ENCODE measurements around the gene APOOL. TPM values are rescaled to one million over a fixed set of nuclear protein-coding genes. Genes with fewer than 3 reads are reported as not detected.
"Not testable (repeated sequence)": the region's sequence is repeated elsewhere in the genome, so short reads cannot be mapped to it uniquely, and the experiment has no call there.

Gene APOOL, protein sequence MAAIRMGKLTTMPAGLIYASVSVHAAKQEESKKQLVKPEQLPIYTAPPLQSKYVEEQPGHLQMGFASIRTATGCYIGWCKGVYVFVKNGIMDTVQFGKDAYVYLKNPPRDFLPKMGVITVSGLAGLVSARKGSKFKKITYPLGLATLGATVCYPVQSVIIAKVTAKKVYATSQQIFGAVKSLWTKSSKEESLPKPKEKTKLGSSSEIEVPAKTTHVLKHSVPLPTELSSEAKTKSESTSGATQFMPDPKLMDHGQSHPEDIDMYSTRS
- 10 to 100 TPM; 16.6 to 18.4 TPM for total RNA-seq

- no peaks in the 10 kb centered on the region for H3K9me3 Mint-ChIP-seq
- peak within 1 kb of the TSS; percentile 65 for H3K27ac Mint-ChIP-seq
- ChIA-PET POLR2A (no interaction called here), CTCF (no interaction called here)
- H3K27me3 Mint-ChIP-seq = no peaks in the 10 kb centered on the region
- DNase-seq = peak; percentile 89
- no peaks in the 10 kb centered on the region for H3K36me3 Mint-ChIP-seq
- peak within 1 kb of the TSS; percentile 78 for H3K4me3 Mint-ChIP-seq
- H3K4me1 Mint-ChIP-seq (ENCODE audit: low read depth) = peaks cover 9% of the 10 kb centered on the region
- intact Hi-C loops (cut with micrococcal nuclease) = loop anchor here (5.0 kb wide), 2 partner anchors 501 to 1044 kb away; partner anchors contain the start of genes CHM and HDX
These were observed at the start of gene APOOL for GRCh38 chrX:85003655-85004244. TSS of gene APOOL (plus strand) at chrX:85003877. CDS start at chrX:85003913, 36 bp downstream.

DNA sequence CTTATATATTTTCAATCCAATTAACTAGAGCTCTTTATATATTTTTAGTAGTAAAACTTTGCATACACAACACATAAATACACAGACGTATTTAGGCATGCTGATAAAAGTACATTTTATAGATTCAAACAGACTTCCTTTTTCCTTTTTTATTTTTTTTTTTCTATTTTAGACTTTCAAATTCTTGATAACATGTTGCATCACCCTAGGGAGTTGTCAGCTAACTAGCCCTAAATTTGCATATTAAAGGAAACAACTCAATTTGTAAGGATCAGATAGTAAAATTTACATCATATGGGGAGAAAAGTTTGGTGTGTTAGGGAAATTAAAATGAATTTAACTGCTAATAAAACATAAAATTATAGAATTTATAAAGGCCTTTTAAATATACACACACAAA is 47.4 kb upstream of the APOOL start:
- Mint-ChIP-seq H3K4me1 (ENCODE audit: low read depth) (no peaks in the 10 kb centered on the region), H3K27me3 (no peaks in the 10 kb centered on the region), H3K9me3 (no peaks in the 10 kb centered on the region), H3K4me3 (no peak overlapping the region), H3K36me3 (no peaks in the 10 kb centered on the region), H3K27ac (no peak overlapping the region)
- intact Hi-C loops (cut with micrococcal nuclease) = no loop called here
- ChIA-PET CTCF (no interaction called here), POLR2A (no interaction called here)
- no peak for DNase-seq

DNA sequence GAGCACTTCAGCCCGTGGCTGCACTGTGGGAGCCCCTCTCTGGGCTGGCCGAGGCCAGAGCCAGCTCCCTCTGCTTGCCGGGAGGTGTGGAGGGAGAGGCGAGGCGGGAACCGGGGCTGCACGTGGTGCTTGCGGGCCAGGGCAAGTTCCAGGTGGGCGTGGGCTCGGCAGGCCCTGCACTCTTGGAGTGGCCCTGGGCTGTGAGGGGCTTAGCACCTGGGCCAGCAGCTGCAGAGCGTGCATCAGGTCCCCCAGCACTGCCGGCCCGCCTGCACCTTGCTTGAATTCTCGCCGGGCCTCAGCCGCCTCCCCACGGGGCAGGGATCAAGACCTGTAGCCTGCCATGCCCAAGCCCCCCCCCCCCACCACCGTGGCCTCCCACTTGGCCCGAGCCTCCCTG is 28.9 kb upstream of the APOOL start:
- ChIA-PET CTCF (no interaction called here), POLR2A (no interaction called here)
- Mint-ChIP-seq H3K4me1 (ENCODE audit: low read depth) (no peaks in the 10 kb centered on the region), H3K4me3 (no peak overlapping the region), H3K27me3 (no peaks in the 10 kb centered on the region), H3K36me3 (no peaks in the 10 kb centered on the region), H3K9me3 (peaks cover 5% of the 10 kb centered on the region), H3K27ac (no peak overlapping the region)
- DNase-seq = no peak
- intact Hi-C loops (cut with micrococcal nuclease) = no loop called here

GRCh38 chrX:84991739-84992138 is 11.9 kb upstream of the APOOL start:
- CTCF ChIA-PET; H3K9me3 Mint-ChIP-seq; DNase-seq; POLR2A ChIA-PET; H3K27ac Mint-ChIP-seq; H3K4me3 Mint-ChIP-seq; H3K36me3 Mint-ChIP-seq; intact Hi-C loops (cut with micrococcal nuclease); H3K4me1 Mint-ChIP-seq (ENCODE audit: low read depth); H3K27me3 Mint-ChIP-seq: not testable (repeated sequence)

DNA sequence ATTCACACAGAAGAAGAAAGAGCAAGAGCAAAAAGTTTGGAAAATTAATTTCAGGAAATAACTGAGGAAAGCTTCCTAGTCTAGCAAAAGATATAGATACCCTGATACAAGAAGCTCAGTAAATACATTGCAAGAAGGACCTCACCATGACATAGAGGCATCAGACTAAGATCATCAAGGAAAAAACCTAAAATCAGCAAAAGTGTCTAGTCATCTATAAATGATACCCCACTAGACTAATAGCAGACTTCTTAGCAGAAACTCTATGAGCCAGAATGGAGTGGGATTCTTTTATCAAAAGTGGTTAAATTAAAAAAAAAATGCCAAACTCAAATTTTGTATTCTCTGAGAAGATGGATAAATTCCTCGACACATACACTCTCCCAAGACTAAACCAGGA is 10.5 kb upstream of the APOOL start:
- no peaks in the 10 kb centered on the region for H3K9me3 Mint-ChIP-seq
- ChIA-PET POLR2A (no interaction called here), CTCF (no interaction called here)
- intact Hi-C loops (cut with micrococcal nuclease) = no loop called here
- H3K27me3 Mint-ChIP-seq = peaks cover 3% of the 10 kb centered on the region
- DNase-seq = no peak
- H3K4me1 Mint-ChIP-seq (ENCODE audit: low read depth) = no peaks in the 10 kb centered on the region
- no peaks in the 10 kb centered on the region for H3K36me3 Mint-ChIP-seq
- H3K4me3 Mint-ChIP-seq = no peak overlapping the region
- no peak overlapping the region for H3K27ac Mint-ChIP-seq

DNA sequence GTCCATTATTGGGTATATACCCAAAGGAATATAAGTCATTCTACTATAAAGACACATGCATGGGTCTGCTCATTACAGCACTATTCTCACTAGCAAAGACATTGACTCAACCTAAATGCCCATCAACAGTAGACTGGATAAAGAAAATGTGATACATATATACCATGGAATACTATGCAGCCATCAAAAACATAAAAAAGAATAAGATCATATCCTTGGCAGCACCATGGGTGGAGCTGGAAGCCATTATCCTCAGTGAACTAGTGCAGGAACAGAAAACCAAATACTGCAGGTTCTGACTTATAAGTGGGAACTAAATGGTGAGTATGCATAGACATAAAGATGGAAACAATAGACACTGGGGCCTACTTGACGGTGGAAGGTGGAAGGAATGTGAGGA is 2.3 kb upstream of the APOOL start:
- ChIA-PET POLR2A (no interaction called here), CTCF (no interaction called here)
- intact Hi-C loops (cut with micrococcal nuclease) = loop anchor here (5.0 kb wide), 2 partner anchors 499 to 1046 kb away; partner anchors contain the start of genes CHM and HDX
- Mint-ChIP-seq H3K4me1 (ENCODE audit: low read depth) (peaks cover 9% of the 10 kb centered on the region), H3K4me3 (no peak overlapping the region), H3K36me3 (no peaks in the 10 kb centered on the region), H3K27me3 (no peaks in the 10 kb centered on the region), H3K27ac (no peak overlapping the region), H3K9me3 (no peaks in the 10 kb centered on the region)
- no peak for DNase-seq

DNA sequence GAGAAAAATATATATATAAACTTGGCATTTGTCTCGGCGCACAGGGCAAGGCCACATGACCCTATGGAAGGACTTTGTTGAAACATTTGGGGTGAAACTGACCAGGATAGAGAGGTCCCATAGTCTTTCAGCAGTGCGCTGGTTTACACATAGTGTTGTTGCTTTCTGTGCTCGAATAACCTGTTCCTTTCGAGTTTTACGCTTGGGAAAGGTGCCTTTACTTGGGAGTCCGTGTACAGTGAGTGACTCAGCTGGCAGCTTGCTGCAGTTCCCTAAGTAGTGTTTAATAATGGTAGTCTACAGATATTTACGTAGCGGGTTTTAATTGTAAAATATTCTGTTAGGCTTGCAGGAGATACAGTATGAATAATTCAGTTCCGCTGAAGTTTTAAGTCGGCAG is 578 bp downstream of the APOOL start:
- ChIA-PET CTCF (no interaction called here), POLR2A (no interaction called here)
- H3K4me1 Mint-ChIP-seq (ENCODE audit: low read depth) = peaks cover 9% of the 10 kb centered on the region
- intact Hi-C loops (cut with micrococcal nuclease) = loop anchor here (5.0 kb wide), 2 partner anchors 502 to 1043 kb away; partner anchors contain the start of genes CHM and HDX
- DNase-seq = no peak
- no peak overlapping the region for H3K27ac Mint-ChIP-seq
- no peaks in the 10 kb centered on the region for H3K9me3 Mint-ChIP-seq
- H3K4me3 Mint-ChIP-seq = peak overlapping the region; percentile 78
- no peaks in the 10 kb centered on the region for H3K27me3 Mint-ChIP-seq
- H3K36me3 Mint-ChIP-seq = no peaks in the 10 kb centered on the region

GRCh38 chrX:85012098-85012497 is 8.4 kb downstream of the APOOL start:
- Mint-ChIP-seq H3K27ac (no peak overlapping the region), H3K9me3 (no peaks in the 10 kb centered on the region), H3K27me3 (no peaks in the 10 kb centered on the region), H3K4me1 (ENCODE audit: low read depth) (peaks cover 10% of the 10 kb centered on the region), H3K36me3 (peaks cover 7% of the 10 kb centered on the region), H3K4me3 (no peak overlapping the region)
- no peak for DNase-seq
- POLR2A ChIA-PET = no interaction called here
- CTCF ChIA-PET = no interaction called here
- intact Hi-C loops (cut with micrococcal nuclease) = no loop called here

GRCh38 chrX:85015351-85015750 is 11.7 kb downstream of the APOOL start:
- intact Hi-C loops (cut with micrococcal nuclease); H3K27ac Mint-ChIP-seq; H3K4me3 Mint-ChIP-seq; H3K27me3 Mint-ChIP-seq; H3K4me1 Mint-ChIP-seq (ENCODE audit: low read depth); H3K9me3 Mint-ChIP-seq; POLR2A ChIA-PET; CTCF ChIA-PET; DNase-seq: not testable (repeated sequence)
- H3K36me3 Mint-ChIP-seq = peaks cover 17% of the 10 kb centered on the region

GRCh38 chrX:85017721-85018120 is 14.0 kb downstream of the APOOL start:
- intact Hi-C loops (cut with micrococcal nuclease) = no loop called here
- Mint-ChIP-seq H3K36me3 (peaks cover 22% of the 10 kb centered on the region), H3K9me3 (peaks cover 9% of the 10 kb centered on the region), H3K27me3 (no peaks in the 10 kb centered on the region), H3K27ac (no peak overlapping the region), H3K4me1 (ENCODE audit: low read depth) (peaks cover 2% of the 10 kb centered on the region), H3K4me3 (no peak overlapping the region)
- no peak for DNase-seq
- CTCF ChIA-PET = no interaction called here
- POLR2A ChIA-PET = no interaction called here

DNA sequence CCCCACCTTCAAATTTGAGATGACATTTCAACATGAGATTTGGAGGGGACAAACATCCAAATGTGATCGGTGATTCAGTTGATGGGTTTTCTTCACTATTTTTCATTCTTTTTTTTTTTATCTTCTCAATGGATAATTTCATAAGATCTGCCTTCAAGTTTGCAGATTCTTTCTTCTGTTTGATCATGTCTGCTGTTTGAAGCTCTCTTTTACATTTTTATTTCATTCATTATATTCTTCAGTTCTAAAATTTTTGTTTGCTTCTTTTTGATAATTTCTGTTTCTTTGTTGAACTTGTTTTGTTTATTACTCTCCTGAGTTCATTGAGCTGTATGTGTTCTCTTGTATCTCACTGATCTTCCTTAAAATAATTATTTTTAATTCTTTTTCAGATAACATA is 14.8 kb downstream of the APOOL start:
- no peak for DNase-seq
- Mint-ChIP-seq H3K36me3 (peaks cover 22% of the 10 kb centered on the region), H3K4me1 (ENCODE audit: low read depth) (no peaks in the 10 kb centered on the region), H3K4me3 (no peak overlapping the region), H3K9me3 (peaks cover 9% of the 10 kb centered on the region), H3K27me3 (no peaks in the 10 kb centered on the region), H3K27ac (no peak overlapping the region)
- intact Hi-C loops (cut with micrococcal nuclease) = no loop called here
- CTCF ChIA-PET = no interaction called here
- POLR2A ChIA-PET = no interaction called here

DNA sequence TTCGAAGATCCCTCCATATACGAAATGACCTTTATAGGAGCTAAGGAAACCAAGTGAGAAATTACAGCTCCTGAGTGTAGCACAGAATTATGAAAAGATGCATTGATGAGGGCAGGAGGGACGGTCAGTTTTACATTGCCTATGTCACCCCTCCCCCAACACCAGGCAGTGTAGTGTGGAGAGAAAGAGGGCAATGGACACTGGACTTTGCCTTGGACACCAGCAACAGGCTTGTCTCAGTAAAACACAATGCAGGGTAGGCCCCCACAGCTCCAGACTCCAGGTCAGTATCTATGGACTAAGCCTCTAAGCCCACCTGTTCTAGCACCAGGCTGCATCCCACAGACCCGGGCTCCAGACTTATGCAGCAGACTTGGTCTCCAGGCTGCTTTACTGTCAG is 16.5 kb downstream of the APOOL start:
- Mint-ChIP-seq H3K27me3 (no peaks in the 10 kb centered on the region), H3K4me1 (ENCODE audit: low read depth) (no peaks in the 10 kb centered on the region), H3K4me3 (no peak overlapping the region), H3K27ac (no peak overlapping the region), H3K36me3 (peaks cover 22% of the 10 kb centered on the region), H3K9me3 (peaks cover 9% of the 10 kb centered on the region)
- intact Hi-C loops (cut with micrococcal nuclease) = no loop called here
- no peak for DNase-seq
- CTCF ChIA-PET = no interaction called here
- POLR2A ChIA-PET = no interaction called here

DNA sequence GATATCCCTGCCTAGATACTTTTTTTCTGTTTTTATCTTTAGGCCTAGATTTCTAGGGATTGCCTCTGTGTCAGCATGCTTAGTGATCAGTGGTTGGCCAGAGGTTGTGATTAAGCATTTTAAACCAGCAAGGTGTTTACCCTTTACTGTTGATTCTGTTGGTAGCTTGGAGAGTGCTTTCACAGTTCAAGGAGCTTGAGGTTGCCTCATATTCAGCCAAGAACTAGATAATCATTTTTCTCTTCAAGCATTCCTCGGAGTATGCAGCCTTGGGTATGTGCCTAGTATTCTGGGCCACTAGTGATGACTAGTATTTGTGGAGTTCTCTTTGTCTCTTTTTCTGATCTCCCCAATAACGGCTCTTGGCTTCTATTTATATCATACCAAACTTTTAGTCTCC is 20.4 kb downstream of the APOOL start:
- Mint-ChIP-seq H3K27ac (no peak overlapping the region), H3K4me1 (ENCODE audit: low read depth) (no peaks in the 10 kb centered on the region), H3K4me3 (no peak overlapping the region), H3K27me3 (no peaks in the 10 kb centered on the region), H3K36me3 (peaks cover 19% of the 10 kb centered on the region), H3K9me3 (no peaks in the 10 kb centered on the region)
- DNase-seq = no peak
- intact Hi-C loops (cut with micrococcal nuclease) = no loop called here
- ChIA-PET POLR2A (no interaction called here), CTCF (interaction anchor here (1.4 kb wide), 1 partner anchor 28 kb away, joined by 3 read pairs; no protein-coding TSS in a partner anchor)

Measured in activated CD4-positive, alpha-beta memory T cell treated with anti-CD3 and anti-CD28 coated beads for 36 hours (primary cell).